DOHH2 (cell line): Measurements from ENCODE around the gene HIF1AN.
A peak's percentile ranks its signal among the peaks of the same experiment; 100 is the strongest.

Experiments used
- H3F3A ChIP-seq: fragments of 200-600 bp; sonication (generic), shearing (Covaris generic); 2 replicates; pipeline ENCODE4 v1.6.0; 2016; ENCODE audit warnings: antibody characterized with exemption, mild to moderate bottlenecking; ENCODE audit not compliant: control insufficient read depth, insufficient read depth
- H3K27ac ChIP-seq: fragments of 200-600 bp; sonication (generic); 2 replicates; pipeline ENCODE4 v1.5.1; 2014; ENCODE audit warnings: low read depth, mild to moderate bottlenecking, low read length, moderate library complexity
- H3K27me3 ChIP-seq: fragments of 200-600 bp; sonication (generic); 2 replicates; pipeline ENCODE4 v1.6.1; 2014; ENCODE audit warnings: mild to moderate bottlenecking, low read length, mixed read lengths; ENCODE audit not compliant: control insufficient read depth
- H3K36me3 ChIP-seq: fragments of 200-600 bp; sonication (generic); 2 replicates; pipeline ENCODE4 v1.6.1; 2014; ENCODE audit warnings: mild to moderate bottlenecking, low read length, moderate library complexity, mixed read lengths; ENCODE audit not compliant: control insufficient read depth
- H3K4me1 ChIP-seq: fragments of 200-600 bp; sonication (generic); 2 replicates; pipeline ENCODE4 v1.6.1; 2014; ENCODE audit warnings: mild to moderate bottlenecking, low read length, mixed read lengths; ENCODE audit not compliant: control insufficient read depth
- H3K4me2 ChIP-seq: fragments of 200-600 bp; sonication (generic); 2 replicates; pipeline ENCODE4 v1.6.0; 2014; ENCODE audit warnings: mild to moderate bottlenecking, low read length, moderate library complexity
- H3K4me3 ChIP-seq: fragments of 200-600 bp; sonication (generic); 2 replicates; pipeline ENCODE4 v1.5.1; 2014; ENCODE audit warnings: mild to moderate bottlenecking, low read length, mixed read lengths
- H3K79me2 ChIP-seq: fragments of 200-600 bp; sonication (generic); 2 replicates; pipeline ENCODE4 v1.6.1; 2014; ENCODE audit warnings: mild to moderate bottlenecking, low read length, mixed read lengths; ENCODE audit not compliant: control insufficient read depth
- H3K9me2 ChIP-seq: fragments of 200-600 bp; sonication (generic); replicated peaks from 2 replicates; pipeline ENCODE4 v1.6.1; 2014; ENCODE audit warnings: mild to moderate bottlenecking, low read length, mixed read lengths; ENCODE audit not compliant: control insufficient read depth
- H3K9me3 ChIP-seq: fragments of 200-600 bp; sonication (generic); 2 replicates; pipeline ENCODE4 v1.6.1; 2014; ENCODE audit warnings: antibody characterized with exemption, low read length, mixed read lengths; ENCODE audit not compliant: control insufficient read depth, insufficient read depth
- H4K20me1 ChIP-seq: fragments of 200-600 bp; sonication (generic); 2 replicates; pipeline ENCODE4 v1.6.0; 2014; ENCODE audit warnings: low read depth, mild to moderate bottlenecking, antibody characterized with exemption, low read length, moderate library complexity; ENCODE audit not compliant: control insufficient read depth, insufficient read depth
- EZH2phosphoT487 ChIP-seq: fragments of 200-600 bp; sonication (generic); IDR thresholded peaks from 2 replicates; pipeline ENCODE4 v1.6.1; 2017; ENCODE audit warnings: borderline replicate concordance, mild to moderate bottlenecking, antibody characterized with exemption, low read length, moderate library complexity, mixed read lengths
- TF ChIP-seq, protein P1 (sequence below): fragments of 200-600 bp; sonication (generic); IDR thresholded peaks from one replicate; pipeline ENCODE4 v1.5.1; 2014; ENCODE audit warnings: antibody characterized with exemption, mild to moderate bottlenecking, low read depth, low read length; ENCODE audit not compliant: poor library complexity, severe bottlenecking

Gene HIF1AN

GRCh38 chr10:100567826-100568225 is 32.1 kb downstream of the HIF1AN start:
- Histone ChIP-seq H4K20me1 (peaks cover 3% of the 10 kb centered on the region; the same call in 1 of the 2 replicates), H3K36me3 (no peaks in the 10 kb centered on the region), H3K79me2 (no peaks in the 10 kb centered on the region), H3K4me3 (no peak overlapping the region), H3K4me2 (no peak overlapping the region), H3F3A (no peaks in the 10 kb centered on the region), H3K27me3 (peaks cover 61% of the 10 kb centered on the region), H3K27ac (no peak overlapping the region), H3K9me2 (no peaks in the 10 kb centered on the region), H3K9me3 (no peaks in the 10 kb centered on the region), H3K4me1 (no peaks in the 10 kb centered on the region)
- TF ChIP-seq, protein P1, sequence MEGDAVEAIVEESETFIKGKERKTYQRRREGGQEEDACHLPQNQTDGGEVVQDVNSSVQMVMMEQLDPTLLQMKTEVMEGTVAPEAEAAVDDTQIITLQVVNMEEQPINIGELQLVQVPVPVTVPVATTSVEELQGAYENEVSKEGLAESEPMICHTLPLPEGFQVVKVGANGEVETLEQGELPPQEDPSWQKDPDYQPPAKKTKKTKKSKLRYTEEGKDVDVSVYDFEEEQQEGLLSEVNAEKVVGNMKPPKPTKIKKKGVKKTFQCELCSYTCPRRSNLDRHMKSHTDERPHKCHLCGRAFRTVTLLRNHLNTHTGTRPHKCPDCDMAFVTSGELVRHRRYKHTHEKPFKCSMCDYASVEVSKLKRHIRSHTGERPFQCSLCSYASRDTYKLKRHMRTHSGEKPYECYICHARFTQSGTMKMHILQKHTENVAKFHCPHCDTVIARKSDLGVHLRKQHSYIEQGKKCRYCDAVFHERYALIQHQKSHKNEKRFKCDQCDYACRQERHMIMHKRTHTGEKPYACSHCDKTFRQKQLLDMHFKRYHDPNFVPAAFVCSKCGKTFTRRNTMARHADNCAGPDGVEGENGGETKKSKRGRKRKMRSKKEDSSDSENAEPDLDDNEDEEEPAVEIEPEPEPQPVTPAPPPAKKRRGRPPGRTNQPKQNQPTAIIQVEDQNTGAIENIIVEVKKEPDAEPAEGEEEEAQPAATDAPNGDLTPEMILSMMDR = no peak
- 0 out of 2 replicates have a peak, but pooled peaks have one; percentile 37 for TF ChIP-seq EZH2phosphoT487

GRCh38 chr10:100568912-100569311 is 33.2 kb downstream of the HIF1AN start:
- Histone ChIP-seq H3K9me3 (no peaks in the 10 kb centered on the region), H3K79me2 (no peaks in the 10 kb centered on the region), H3K36me3 (no peaks in the 10 kb centered on the region), H3K4me2 (no peak overlapping the region), H3K4me3 (no peak overlapping the region), H3F3A (no peaks in the 10 kb centered on the region), H3K27me3 (peaks cover 70% of the 10 kb centered on the region), H4K20me1 (peaks cover 3% of the 10 kb centered on the region; the same call in 1 of the 2 replicates), H3K9me2 (no peaks in the 10 kb centered on the region), H3K27ac (no peak overlapping the region), H3K4me1 (no peaks in the 10 kb centered on the region)
- TF ChIP-seq, protein P1 = no peak

DNA sequence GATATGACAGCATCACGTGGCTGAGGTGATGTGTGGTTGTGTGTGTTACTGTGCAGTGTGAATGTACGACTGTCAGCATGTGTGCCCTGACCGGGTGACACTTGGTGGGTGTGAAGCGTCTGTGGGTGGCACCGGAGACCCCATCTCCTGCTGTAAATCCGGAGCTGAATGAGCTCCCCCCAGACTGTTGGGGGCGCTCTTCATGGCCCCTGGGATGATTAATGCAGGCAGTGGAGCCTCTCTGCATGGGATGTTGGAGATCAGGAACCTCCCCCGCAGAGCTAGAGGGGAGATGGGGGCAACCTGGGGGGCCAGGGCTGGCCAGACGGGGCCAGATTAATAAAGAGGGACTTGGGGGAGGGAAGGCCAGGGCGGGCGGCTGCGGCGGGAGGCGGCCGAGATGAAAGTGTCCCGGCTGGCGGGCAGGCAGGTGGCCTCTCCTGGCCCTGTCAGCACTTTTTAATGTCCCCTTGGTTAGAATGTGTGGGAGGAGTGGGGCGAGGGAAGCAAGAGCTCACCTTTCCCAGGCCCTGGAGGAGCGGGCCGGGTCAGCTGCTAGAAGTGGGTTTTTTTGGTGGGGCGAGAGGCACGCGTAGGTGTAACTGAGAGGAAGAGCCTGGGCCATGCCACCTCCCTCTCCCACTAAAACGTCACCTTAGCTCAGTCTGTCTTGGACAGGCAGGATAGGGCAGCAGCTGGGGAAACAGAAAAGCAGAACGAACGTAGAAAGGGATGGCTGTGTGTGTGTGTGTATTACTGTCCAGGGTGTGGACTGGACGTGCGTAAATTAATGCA is 34.1 kb downstream of the HIF1AN start:
- Histone ChIP-seq H4K20me1 (peaks cover 3% of the 10 kb centered on the region; the same call in 1 of the 2 replicates), H3K4me1 (no peaks in the 10 kb centered on the region), H3K4me2 (no peak overlapping the region), H3F3A (no peaks in the 10 kb centered on the region), H3K36me3 (no peaks in the 10 kb centered on the region), H3K27ac (no peak overlapping the region), H3K9me2 (no peaks in the 10 kb centered on the region), H3K27me3 (peaks cover 69% of the 10 kb centered on the region), H3K4me3 (no peak overlapping the region), H3K9me3 (no peaks in the 10 kb centered on the region), H3K79me2 (no peaks in the 10 kb centered on the region)
- TF ChIP-seq EZH2phosphoT487 = no peak
- TF ChIP-seq, protein P1 = peak; percentile 39
